B cell (primary cell): Measurements from ENCODE around the gene IL11. TPM values are rescaled to one million over a fixed set of nuclear protein-coding genes. Genes with fewer than 3 reads are reported as not detected.

ENCODE experiments used
- ATAC-seq: fragments of 200-7000 bp; cut with Tn5 transposase; one replicate; pipeline ENCODE4 v1.10.0; 2021; ENCODE audit warnings: low read depth, mild to moderate bottlenecking, moderate number of reproducible peaks, moderate library complexity
- CTCF ChIA-PET: fragments of 350-600 bp; sonication (Branson Sonifier 250); formaldehyde crosslinking; loops from one replicate; lab custom pipeline; 2021; ENCODE audit warnings: antibody characterized with exemption, inconsistent platforms; lab: Charles Lee
- POLR2A ChIA-PET: fragments of 350-600 bp; sonication (Branson Sonifier 250); formaldehyde crosslinking; loops from one replicate; lab custom pipeline; 2021; ENCODE audit warnings: antibody characterized with exemption; lab: Charles Lee
- DNase-seq: peaks from one replicate; pipeline ENCODE4 v3.0.0; 2013
- H2AFZ ChIP-seq: 2 replicates; pipeline ENCODE4 v1.6.1; 2012; ENCODE audit warnings: mild to moderate bottlenecking, low read depth, low read length; ENCODE audit not compliant: insufficient read depth, poor library complexity, severe bottlenecking
- H3K27ac ChIP-seq, 2 donors: 1 replicate in 1 of 2; 2 replicates in 1 of 2; pipeline ENCODE4 v1.5.1; 2012 to 2013; ENCODE audit warnings: low read length in 2 of 2, mild to moderate bottlenecking in 2 of 2, moderate library complexity in 1 of 2
- H3K27me3 ChIP-seq, 4 experiments: fragments of 200-600 bp in 1 of 4; sonication (generic) in 1 of 4; replicated peaks in 1 of 4; 1 replicate in 2 of 4; 2 replicates in 2 of 4; pipeline versions ENCODE4 v1.6.1 to v1.7.0; 2013 to 2016; ENCODE audit warnings: low read length in 3 of 4, mild to moderate bottlenecking in 2 of 4, mixed read lengths in 1 of 4, moderate library complexity in 1 of 4; ENCODE audit not compliant: insufficient read depth in 4 of 4, control insufficient read depth in 3 of 4; ENCODE audit errors: control extremely low read depth in 1 of 4
- H3K36me3 ChIP-seq, 2 experiments: replicated peaks in 1 of 2; 1 replicate in 1 of 2; 2 replicates in 1 of 2; pipeline versions ENCODE4 v1.6.1 to v1.7.1; 2013; ENCODE audit warnings: low read length in 1 of 2; ENCODE audit not compliant: insufficient read depth in 2 of 2, control insufficient read depth in 1 of 2; ENCODE audit errors: control extremely low read depth in 1 of 2, extremely low read depth in 1 of 2
- H3K4me1 ChIP-seq, 2 donors: fragments of 200-600 bp in 1 of 2; sonication (generic) in 1 of 2; 1 replicate in 1 of 2; 2 replicates in 1 of 2; pipeline versions ENCODE4 v1.5.1 to v1.6.1; 2013 to 2017; ENCODE audit warnings: low read length in 2 of 2; ENCODE audit not compliant: control insufficient read depth in 2 of 2, insufficient read depth in 2 of 2
- H3K4me2 ChIP-seq: replicated peaks from 2 replicates; pipeline ENCODE3; 2012; ENCODE audit warnings: mild to moderate bottlenecking, low read depth, low read length; ENCODE audit not compliant: poor library complexity, severe bottlenecking
- H3K4me3 ChIP-seq, 5 experiments: fragments of 200-600 bp in 1 of 5; sonication (generic) in 1 of 5; 1 replicate in 3 of 5; 2 replicates in 2 of 5; pipeline versions ENCODE4 v1.5.1 to v1.7.0; 2011 to 2016; ENCODE audit warnings: low read length in 4 of 5, mild to moderate bottlenecking in 4 of 5, low read depth in 2 of 5, control low read depth in 1 of 5, moderate library complexity in 1 of 5; ENCODE audit not compliant: insufficient read depth in 1 of 5; ENCODE audit errors: control extremely low read depth in 1 of 5, extremely low read depth in 1 of 5
- H3K79me2 ChIP-seq: fragments of 200-600 bp; sonication (generic); one replicate; pipeline ENCODE4 v1.6.0; 2016; ENCODE audit warnings: low read length; ENCODE audit not compliant: control insufficient read depth, insufficient read depth
- H3K9ac ChIP-seq: fragments of 200-600 bp; sonication (generic); 2 replicates; pipeline ENCODE4 v1.6.1; 2017; ENCODE audit warnings: mild to moderate bottlenecking, low read length, moderate library complexity
- H3K9me3 ChIP-seq, 3 donors: one replicate each; pipeline versions ENCODE4 v1.6.1 to v1.7.1; 2013; ENCODE audit warnings: low read length in 2 of 3; ENCODE audit not compliant: control insufficient read depth in 2 of 3, insufficient read depth in 1 of 3; ENCODE audit errors: control extremely low read depth in 1 of 3
- H4K20me1 ChIP-seq: 2 replicates; pipeline ENCODE4 v1.6.0; 2012; ENCODE audit warnings: mild to moderate bottlenecking, low read length; ENCODE audit not compliant: insufficient read depth, control insufficient read depth, poor library complexity, severe bottlenecking
- H3K27ac Mint-ChIP-seq: one replicate; pipeline ENCODE4 v1.8.0; 2021; ENCODE audit warnings: mixed read lengths
- H3K27me3 Mint-ChIP-seq: one replicate; pipeline ENCODE4 v1.8.0; 2021; ENCODE audit warnings: mixed read lengths
- H3K4me1 Mint-ChIP-seq: one replicate; pipeline ENCODE4 v1.8.0; 2021; ENCODE audit warnings: mixed read lengths
- H3K4me3 Mint-ChIP-seq: one replicate; pipeline ENCODE4 v1.8.0; 2021; ENCODE audit warnings: mixed read lengths
- H3K9me3 Mint-ChIP-seq: one replicate; pipeline ENCODE4 v1.8.0; 2022; ENCODE audit warnings: mixed read lengths; ENCODE audit not compliant: insufficient read depth
- EZH2 ChIP-seq: IDR thresholded peaks from 2 replicates; pipeline ENCODE4 v1.6.1; 2012; ENCODE audit warnings: borderline replicate concordance, low read depth, mild to moderate bottlenecking, moderate library complexity, low read length; ENCODE audit not compliant: insufficient read depth, poor library complexity, severe bottlenecking
- WGBS: methylation state at CpG from one replicate; pipeline ENCODE4 v1.1.5; 2013; ENCODE audit warnings: missing lambda C conversion rate; ENCODE audit not compliant: insufficient coverage; 5-methylcytosine and 5-hydroxymethylcytosine counted together
- intact Hi-C: fragments of 100-400 bp; cut with micrococcal nuclease; formaldehyde crosslinking; loops from one replicate; pipeline ENCODE4 v1.10.0; 2022
- polyA plus RNA-seq: library from polyadenylated mRNA; depleted of rRNA; stranded (reverse); fragments of >200 nt; gene quantifications from 2 replicates; pipeline ENCODE4 v1.2.3, GENCODE V29; 2012
- total RNA-seq, 2 donors: library from RNA; stranded (reverse); fragments of 120-200 nt in 1 of 2; gene quantifications; 1 replicate in 1 of 2; 2 replicates in 1 of 2; pipeline versions ENCODE4 v1.2.3 to v1.2.4, GENCODE V29; 2013 to 2022
- TF ChIP-seq, protein P1 (sequence below): fragments of 200-600 bp; IDR thresholded peaks from one replicate; pipeline ENCODE4 v1.8.0; 2022; ENCODE audit warnings: antibody characterized with exemption, mild to moderate bottlenecking

IL11 gene
- total and polyA plus RNA-seq, 2 donors (not counting 1 experiment from before 2014, with no cell fraction given) = not detected

DNA sequence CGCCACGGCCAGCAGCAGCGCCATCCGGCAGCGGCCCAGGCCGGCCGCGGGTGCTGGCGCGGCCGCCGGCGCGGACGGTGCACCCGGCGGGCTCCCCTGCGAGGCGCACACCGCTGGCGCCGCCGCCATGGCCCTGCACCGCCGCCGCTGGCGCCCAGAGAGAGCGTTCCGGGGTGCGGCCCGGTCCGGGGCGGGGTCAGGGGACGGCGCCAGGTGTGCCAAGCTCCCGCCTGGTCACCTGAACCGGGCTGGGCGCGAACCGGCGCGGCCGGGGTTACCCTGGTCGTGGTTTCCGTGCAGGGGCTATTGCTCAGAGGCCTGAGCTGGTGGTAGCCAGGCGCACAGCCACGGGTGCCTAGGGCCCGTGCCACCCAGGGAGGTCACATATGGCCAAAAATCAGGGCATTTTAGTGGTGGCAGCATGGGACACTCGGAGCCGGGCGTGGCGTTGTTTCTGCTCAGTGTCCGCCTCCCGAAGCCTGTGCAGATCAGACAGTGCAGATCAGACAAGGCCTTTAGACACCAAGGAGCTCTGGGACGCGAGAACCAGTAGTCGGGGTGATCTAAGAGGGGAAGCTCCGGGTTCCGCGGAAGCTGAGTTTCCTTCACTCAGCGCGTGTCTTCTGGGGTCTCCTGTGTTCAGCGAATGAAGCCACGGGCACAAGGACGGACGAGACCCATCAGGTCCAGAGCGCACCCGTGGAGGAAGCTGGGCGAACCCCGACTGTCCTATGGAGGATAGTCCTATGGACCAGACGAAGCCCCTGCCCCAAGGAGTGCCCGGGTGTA is 14.1 kb upstream of the IL11 start, which contains the start of gene TMEM238:
TMEM238 (minus strand) TSS at position 162 of the 789 bp plus-strand sequence; CDS start at position 129, 33 bp downstream.
- H3K27ac ChIP-seq = peak within 1 kb of the TSS; percentile 96
- 17% methylated on average over 72 of the region's 72 CpGs for WGBS
- peaks cover 40 to 54% of the 10 kb centered on the region in 2 donors for H3K4me1 ChIP-seq
- peak within 1 kb of the TSS; percentile 96 for H3K9ac ChIP-seq
- H3K4me3 ChIP-seq = peak within 1 kb of the TSS; percentile 85 to 99 (median 97)
- Mint-ChIP-seq H3K4me3 (peak within 1 kb of the TSS; percentile 100), H3K4me1 (peaks cover 54% of the 10 kb centered on the region), H3K27me3 (no peaks in the 10 kb centered on the region), H3K27ac (peak within 1 kb of the TSS; percentile 100), H3K9me3 (no peaks in the 10 kb centered on the region)
- intact Hi-C loops = no loop called here
- TF ChIP-seq, protein P1, sequence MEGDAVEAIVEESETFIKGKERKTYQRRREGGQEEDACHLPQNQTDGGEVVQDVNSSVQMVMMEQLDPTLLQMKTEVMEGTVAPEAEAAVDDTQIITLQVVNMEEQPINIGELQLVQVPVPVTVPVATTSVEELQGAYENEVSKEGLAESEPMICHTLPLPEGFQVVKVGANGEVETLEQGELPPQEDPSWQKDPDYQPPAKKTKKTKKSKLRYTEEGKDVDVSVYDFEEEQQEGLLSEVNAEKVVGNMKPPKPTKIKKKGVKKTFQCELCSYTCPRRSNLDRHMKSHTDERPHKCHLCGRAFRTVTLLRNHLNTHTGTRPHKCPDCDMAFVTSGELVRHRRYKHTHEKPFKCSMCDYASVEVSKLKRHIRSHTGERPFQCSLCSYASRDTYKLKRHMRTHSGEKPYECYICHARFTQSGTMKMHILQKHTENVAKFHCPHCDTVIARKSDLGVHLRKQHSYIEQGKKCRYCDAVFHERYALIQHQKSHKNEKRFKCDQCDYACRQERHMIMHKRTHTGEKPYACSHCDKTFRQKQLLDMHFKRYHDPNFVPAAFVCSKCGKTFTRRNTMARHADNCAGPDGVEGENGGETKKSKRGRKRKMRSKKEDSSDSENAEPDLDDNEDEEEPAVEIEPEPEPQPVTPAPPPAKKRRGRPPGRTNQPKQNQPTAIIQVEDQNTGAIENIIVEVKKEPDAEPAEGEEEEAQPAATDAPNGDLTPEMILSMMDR = no peak
- TF ChIP-seq EZH2 = no peak
- POLR2A ChIA-PET = interaction anchor here (1.0 to 2.6 kb wide), 8 partner anchors 16 to 210 kb away, joined by 3 to 12 read pairs (median 5); partner anchors contain the start of genes ISOC2, KMT5C, PPP6R1 and UBE2S
- peak; percentile 79 for DNase-seq
- peak within 1 kb of the TSS; percentile 74 for H3K4me2 ChIP-seq
- H2AFZ ChIP-seq = peak within 1 kb of the TSS; percentile 88
- H3K79me2 ChIP-seq = peaks cover 46% of the 10 kb centered on the region
- H3K36me3 ChIP-seq = peaks cover 0 to 26% of the 10 kb centered on the region in 2 experiments
- peak; percentile 4 for ATAC-seq
- H3K9me3 ChIP-seq = no peaks in the 10 kb centered on the region
- CTCF ChIA-PET = interaction anchor here (0.6 to 3.1 kb wide), 21 partner anchors 8 to 321 kb away, joined by 3 to 39 read pairs (median 5); partner anchors contain the start of genes CCDC106, HSPBP1, KMT5C and RDH13
- H4K20me1 ChIP-seq = peaks cover 40% of the 10 kb centered on the region
- H3K27me3 ChIP-seq = no peaks in the 10 kb centered on the region
